Erythroblast (primary cell): ENCODE data around the gene FUT7.

Experiments
- DNase-seq, 2 experiments: peaks; one replicate each; lab custom pipeline; 2025; lab: John Stamatoyannopoulos, UW
- GATA1 ChIP-seq: IDR thresholded peaks from 2 replicates; pipeline ENCODE4 v1.6.1; 2011; ENCODE audit warnings: low read depth, mild to moderate bottlenecking, control low read depth, low read length, moderate library complexity
- POLR2A ChIP-seq: IDR thresholded peaks from 2 replicates; pipeline ENCODE4 v1.6.1; 2011; ENCODE audit warnings: mild to moderate bottlenecking, low read length

FUT7 gene

DNA sequence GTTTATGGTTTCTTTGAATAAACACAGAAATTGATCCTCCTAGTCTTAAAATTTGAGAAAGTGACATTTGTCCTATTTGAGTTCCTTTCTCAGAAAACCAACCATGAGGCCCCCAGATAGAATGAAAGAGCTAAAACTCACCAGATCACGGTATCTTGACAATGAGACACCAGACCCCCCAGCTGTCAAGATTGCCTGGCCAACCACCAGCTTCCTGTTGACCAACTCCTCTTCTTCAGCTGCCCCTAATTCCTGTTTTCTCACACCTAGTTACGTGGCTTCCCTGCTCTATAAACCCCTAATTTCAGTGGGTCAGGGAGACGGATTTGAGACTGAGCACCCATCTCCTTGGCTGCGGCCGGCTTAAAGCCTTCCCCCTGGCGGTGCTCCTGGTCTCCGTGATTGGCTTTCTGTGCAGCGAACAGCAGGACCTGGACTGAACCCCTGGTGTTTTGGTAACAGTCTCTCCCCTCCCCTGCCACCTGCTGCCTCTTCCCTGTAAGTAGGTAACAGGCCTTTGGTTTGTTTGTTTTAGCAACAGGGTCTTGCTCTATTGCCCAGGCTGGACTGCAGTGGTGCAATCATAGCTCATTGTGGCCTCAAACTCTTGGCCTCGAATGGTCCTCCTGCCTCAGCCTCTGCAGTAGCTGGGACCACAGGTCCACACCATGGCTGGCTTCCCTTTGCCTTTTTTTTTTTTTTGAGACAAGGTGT, 26.8 kb upstream of the FUT7 start:
- no peak for DNase-seq
- no peak for TF ChIP-seq GATA1
- TF ChIP-seq POLR2A: no peak

DNA sequence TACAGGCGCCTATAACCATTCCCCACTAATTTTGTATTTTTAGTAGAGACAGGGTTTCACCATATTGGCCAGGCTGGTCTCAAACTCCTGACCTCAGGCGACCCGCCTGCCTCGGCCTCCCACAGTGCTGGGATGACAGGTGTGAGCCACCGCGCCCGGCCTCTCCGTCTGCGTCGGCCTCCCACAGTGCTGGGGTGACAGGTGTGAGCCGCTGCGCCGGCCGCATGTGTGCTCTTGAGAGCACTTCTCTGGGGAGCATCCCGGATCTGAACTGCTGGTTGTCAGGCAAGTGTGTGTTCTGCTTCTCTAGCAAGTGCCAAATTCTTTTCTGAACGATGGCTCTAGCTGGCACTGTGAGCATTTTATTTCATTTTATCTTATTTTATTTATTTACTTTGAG, 25.7 kb upstream of the FUT7 start:
- no peak for DNase-seq
- TF ChIP-seq POLR2A (no peak), GATA1 (no peak)

DNA sequence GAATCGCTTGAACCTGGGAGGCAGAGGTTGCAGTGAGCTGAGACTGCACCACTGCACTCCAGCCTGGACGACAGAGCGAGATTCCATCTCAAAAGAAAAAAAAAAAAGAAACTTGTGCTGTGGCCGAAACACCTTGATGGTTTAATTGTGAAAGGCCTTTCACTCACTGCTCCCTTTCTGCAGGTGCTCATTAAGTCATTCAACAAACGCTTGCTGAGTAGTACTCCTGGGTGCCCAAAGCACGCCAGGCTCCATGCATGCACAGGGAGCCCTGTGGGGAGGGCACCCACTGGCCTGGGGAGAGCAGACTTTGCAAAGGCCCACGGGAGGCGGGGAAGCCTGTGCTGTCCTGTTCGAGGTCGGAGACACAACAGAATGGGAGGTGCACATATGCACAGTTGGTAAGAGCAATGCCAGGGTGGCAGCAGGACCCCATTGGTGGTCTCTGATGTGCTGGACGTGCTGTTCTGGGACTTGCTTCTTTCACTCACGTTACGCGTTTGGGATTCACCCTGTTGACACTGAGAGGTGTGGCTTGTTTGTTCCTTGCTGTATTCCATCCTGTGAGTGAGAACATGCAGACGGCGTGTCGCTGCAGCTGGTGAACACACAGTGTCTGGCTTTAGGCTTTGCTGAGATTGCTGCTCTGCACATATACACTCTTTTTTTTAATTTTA, 25.0 kb upstream of the FUT7 start:
- TF ChIP-seq POLR2A (no peak), GATA1 (no peak)
- no peak for DNase-seq

DNA sequence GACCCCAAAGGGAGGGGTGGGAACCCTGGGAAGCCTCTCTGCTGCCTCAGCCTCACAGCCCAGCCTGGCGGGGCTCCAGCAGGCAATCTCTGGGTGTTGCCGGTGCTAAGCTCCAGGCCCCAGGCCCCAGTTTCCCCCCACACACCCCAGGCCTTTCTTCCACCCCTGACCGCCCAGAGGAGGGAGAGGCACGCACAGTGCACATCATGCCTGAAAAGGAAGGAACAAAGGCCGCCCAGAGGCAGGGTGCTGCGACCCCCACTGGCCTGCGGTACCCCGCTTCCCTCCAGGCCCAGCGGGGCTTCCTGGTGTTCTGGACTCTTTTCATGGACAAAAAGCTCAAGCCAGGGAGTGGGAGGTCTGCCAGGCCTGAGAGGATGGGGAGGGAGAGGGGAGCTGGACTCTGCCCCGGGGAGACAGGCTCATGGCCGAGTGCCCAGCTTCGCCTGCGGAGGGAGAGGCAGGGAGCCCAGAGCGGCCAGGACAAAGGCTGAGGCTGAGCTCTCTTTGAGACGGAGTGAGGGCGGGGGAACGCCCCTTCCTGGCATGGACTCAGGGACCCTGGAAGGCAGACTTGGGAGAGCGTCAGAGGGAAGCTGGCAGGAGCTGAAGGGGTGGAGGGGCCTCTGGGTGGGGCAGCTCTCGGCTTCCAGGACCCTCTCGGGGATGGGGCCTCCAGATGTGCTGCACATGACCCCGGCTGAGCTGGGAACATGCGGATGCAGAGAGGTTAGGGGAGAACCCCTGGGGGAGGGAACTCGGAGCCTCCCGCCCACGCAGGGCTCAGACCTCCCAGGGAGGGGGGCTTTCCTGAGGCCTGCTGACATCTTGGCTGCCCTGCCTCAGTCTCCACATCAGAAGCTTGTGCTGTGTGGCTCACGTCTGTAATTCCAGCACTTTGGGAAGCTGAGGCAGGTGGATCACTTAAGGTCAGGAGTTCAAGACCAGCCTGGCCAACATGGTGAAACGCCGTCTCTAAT, 23.8 kb upstream of the FUT7 start:
- TF ChIP-seq POLR2A (no peak), GATA1 (no peak)
- no peak for DNase-seq

DNA sequence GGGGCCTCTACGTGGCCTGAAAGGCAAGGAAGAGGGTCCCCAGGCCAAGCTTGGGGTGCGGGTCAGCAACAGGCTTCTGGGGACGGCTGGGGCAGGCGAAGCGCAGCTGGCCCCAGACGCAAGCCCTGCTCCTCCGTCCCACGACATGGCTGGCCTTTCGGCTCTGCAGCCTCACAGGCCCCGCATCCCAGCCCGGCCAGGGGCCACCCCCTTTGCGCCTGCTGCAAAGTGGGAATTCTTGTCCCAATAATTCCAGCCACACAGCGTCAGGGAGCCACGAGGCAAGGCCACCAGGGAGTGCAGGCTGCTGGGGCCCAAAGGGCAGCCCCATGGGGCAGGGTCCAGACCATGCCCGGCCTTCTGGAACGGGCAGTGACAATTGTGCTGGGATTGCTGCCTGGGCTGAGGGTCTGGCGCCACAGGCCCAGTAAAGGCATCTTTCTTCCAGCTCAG, 23.1 kb upstream of the FUT7 start:
- no peak for DNase-seq
- no peak for TF ChIP-seq POLR2A
- no peak for TF ChIP-seq GATA1

DNA sequence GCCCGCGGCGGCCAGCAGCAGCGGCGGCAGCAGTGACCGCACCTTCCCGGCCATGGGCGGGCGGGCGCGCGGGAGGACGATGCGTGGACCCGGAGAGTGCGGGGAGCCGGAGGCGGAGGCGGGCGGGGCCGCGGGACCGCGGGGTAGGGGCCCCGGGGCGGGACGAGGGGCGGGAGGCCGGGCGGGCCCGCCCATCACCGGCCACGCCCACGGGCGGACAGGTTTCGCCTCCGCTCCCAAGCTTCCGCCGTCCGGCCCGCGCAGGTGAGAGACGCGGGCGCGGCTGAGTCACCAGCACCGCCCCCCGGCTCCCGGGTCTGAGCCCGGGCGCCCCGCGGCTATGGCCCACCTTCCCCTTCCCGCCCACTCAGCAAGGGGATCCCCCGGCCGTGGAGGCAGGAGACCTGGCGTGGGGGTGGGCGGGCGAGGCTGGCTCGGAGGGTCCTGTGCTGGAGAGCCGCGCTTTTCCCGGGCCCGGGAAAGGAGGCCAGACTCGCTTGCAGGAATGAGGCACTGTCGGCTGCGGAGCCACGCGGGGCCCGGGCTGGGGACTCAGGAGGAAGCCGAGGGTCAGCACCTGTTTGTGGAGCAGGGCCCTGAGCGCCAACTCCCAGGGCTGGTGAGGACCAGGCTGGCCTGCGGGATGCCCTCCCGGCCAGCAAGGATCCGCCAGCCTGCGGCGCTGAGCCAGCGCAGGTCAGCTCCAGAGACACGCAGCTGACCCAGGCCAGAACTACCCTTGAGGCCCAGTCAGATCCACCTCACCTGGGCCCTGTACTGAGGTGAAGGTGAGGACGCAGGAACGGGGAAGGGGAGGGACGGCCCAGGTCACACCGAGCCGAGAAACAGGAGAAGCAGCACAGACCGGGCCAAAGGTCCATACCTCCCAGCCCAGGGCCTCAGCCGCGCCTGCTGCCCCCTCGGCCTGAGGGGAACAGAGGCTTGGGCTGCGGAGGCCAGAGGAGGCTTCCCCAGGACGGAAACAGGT, 22.4 kb upstream of the FUT7 start, which contains the start of gene ENTPD2:
Gene ENTPD2 (minus strand): TSS at position 118 of the 988 bp plus-strand sequence. CDS start 64 bp downstream, at position 54.
- no peak for DNase-seq
- TF ChIP-seq POLR2A (no peak), GATA1 (no peak)

DNA sequence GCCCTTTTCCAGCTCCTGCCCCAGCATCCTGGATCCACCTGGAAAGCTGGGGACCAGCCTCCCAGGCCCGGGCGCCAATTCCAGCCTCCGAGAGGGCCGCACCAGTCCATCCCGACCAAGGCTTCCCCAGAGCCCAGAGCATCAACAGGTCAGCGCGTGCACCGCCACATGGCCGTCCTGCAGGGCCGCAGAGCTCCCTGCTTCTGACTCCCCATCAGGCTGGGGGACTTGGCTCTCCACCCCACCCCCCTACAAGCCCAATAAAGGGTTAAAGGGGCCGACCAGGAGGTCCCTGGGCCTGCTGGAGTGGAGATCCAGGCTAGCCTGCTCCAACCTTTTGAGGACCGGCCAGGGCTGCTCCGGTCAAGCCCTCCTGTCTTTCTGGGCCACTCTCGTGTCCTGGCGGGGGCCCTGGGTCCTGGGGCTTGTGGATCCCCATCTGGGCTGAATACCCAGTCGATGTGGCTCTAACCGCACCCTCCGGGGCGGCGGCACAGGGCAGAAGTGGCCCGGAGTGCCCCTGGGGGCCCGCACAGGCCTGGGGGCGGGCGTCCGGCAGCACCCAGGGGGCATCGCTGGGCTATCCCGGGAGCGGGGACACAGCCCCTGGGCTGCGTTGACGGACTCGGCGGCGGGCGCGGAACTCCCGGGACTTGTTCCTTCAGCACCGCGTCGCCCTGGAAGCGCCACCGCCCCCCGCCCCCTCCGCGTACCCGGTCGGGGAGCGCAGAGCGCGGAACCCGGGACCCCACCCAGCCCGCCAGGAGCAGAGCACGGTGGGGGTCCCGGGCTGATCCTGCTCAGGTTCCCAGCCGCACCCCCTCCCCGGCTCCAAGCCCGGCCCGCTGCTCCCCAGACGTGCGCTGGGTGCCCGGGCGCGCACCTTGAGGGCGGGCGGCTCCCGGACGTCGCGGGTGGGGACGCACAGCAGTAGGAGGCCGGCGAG, 21.4 kb upstream of the FUT7 start:
- DNase-seq: no peak
- TF ChIP-seq GATA1: no peak
- TF ChIP-seq POLR2A: no peak

DNA sequence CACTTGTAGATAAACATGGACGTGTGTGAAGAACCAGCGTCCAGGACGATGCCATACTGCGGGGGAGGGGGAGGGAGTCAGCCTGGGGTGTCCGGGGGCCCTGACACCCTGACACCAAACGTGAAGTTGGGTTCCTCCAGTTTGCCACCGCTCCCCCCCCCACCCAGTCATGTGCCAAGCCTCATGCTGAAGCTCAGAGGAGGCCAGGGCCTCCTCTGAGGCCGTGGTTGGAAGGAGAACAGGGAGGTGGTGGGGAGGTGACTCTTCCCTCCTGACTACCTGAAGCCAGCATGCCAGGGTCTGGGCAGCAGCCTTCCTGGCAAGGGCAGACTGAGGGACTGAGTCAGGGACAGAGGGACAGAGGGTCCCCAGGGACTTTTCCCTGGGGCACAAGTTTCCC, 20.4 kb upstream of the FUT7 start:
- no peak for DNase-seq
- TF ChIP-seq POLR2A (no peak), GATA1 (no peak)

DNA sequence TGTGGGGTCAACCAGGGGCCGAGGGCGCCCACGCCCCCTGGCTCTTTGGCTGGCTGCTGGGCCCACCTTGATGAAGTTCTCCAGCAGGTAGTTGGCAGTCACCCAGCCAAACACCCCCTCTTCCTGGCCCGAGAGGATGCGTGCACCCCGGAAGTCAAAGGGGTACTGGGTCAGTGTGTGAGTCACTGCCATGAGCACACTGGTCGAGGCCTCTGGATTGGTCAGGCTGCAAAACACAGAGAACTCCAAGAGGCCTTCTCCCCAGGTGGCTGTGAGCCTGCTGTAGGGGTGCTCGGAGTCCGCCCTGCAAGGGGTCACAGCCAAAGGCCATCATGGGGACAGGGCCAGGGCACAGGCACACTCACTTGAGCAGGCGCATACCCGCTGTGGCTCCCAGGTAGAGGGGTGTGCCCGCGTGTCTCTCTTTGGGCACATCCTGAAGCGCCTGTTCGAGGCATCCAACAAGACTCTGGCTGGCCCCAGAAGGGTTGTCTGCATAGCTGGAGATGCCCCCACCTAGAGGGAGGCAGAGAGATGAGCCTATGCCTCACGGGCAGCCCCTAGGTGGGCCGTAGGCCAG, 19.3 kb upstream of the FUT7 start:
- no peak for DNase-seq
- no peak for TF ChIP-seq GATA1
- TF ChIP-seq POLR2A: no peak

DNA sequence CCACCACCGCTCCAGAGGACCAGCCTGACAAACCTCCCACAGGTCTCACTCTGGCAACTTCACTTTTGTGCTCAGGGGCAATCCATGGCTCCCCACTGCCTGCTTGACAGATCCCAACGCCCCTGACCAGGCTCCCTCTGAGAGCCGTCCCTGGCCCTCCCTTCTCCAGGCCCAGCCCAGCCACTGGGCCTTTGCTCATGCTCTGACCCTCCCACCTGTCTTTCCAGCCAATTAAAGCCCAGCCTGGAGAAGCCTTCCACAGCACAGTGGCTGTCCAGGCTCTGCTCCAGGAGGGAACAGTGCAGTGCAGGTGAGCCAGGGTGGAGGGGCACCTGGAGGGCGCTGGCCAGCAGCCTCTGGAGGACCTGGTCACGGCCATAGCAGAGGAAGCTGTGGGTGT, 18.7 kb upstream of the FUT7 start:
- TF ChIP-seq POLR2A: no peak
- no peak for TF ChIP-seq GATA1
- no peak for DNase-seq

DNA sequence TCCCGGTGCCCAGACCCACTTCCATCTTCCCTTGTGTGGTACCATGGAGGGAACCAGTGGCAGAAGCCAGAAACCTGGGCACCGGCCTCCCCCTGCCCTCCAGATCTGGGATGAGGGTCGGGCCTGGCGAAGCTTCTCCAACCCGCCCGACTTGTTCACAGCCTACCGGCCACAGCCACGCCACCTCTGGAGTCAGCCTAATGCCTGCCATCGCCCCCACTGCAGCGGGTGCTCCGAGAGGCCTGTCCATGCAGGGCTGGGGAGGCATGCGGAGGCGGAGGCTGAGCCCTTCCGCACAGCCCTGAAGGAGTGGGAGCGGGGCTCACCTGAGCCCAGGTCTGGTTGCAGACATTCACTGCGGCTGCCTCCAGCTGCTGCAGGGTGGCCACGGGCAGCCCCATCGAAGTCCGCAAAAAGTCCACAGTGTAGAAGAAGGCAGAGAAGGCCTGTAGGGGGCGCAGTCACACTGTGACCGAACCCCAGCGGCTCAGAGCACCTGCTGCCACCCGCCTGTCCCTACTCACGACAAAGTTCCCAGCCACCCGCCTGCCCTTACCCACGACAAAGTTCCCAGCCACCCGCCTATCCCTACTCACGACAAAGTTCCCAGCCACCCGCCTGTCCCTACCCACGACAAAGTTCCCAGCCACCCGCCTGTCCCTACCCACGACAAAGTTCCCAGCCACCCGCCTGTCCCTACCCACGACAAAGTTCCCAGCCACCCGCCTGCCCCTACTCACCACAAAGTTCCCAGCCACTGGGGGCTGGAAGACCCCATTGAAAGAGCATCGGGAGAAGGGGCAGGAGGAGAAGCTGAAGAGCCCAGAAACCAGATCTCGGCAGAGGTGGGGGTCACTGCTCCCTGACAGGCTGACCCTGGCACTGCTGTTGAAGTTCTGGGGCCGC, 17.9 kb upstream of the FUT7 start:
- DNase-seq: peak; percentile 60 to 77
- TF ChIP-seq POLR2A: no peak
- no peak for TF ChIP-seq GATA1
